Activated CD4-positive, CD25-positive, alpha-beta regulatory T cell (primary cell): Measurements from ENCODE around the gene TOX3.

ENCODE experiments used
- DNase-seq, 4 experiments: peaks; one replicate each; lab custom pipeline; 2025; lab: John Stamatoyannopoulos, UW

The TOX3 gene

DNA sequence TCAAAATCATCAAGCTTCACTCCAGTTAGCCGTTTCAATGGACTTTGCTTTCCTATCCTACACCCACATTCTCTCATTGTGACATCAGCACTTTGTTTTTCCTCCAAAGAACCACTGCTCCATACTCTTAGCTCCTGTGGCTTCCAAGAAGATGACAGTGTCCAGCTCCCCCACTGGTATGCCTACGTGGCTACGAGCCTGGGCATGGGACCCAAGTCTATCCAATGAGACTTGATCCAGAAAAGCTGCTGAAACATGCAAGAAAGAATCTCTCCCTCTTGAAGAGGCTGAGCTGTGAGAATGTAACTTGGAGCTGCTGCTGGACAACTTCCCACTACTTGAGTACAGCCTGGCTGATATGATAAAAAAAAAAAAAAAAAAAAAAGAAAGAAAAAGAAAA, 9.4 kb downstream of the TOX3 start:
- DNase-seq = no peak

- no peak for DNase-seq
These were observed 11.9 kb downstream of the TOX3 start for GRCh38 chr16:52535076-52535475.

GRCh38 chr16:52533296-52533695, 13.6 kb downstream of the TOX3 start:
- DNase-seq = no peak

DNA sequence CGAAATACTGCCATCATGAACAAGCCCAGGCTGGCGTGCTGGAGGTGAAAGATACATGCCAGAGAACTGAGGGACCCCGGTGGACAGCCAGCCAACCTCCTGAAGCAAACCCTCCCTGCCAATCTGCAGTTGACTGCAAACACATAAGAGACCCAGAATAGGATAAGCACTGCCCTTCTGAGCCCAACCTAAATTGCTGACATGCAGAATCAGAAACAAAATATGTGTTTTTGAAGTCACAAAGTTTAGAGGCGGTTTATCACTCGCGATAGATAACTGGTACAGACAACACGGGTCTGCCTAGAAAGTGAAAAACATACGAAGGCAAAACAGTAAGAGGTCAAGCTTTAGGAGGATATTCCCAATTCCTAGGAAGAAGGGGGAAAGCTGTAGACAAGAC, 14.6 kb downstream of the TOX3 start:
- DNase-seq = no peak

- DNase-seq = no peak
These were observed 17.7 kb downstream of the TOX3 start for GRCh38 chr16:52529226-52529625.

DNA sequence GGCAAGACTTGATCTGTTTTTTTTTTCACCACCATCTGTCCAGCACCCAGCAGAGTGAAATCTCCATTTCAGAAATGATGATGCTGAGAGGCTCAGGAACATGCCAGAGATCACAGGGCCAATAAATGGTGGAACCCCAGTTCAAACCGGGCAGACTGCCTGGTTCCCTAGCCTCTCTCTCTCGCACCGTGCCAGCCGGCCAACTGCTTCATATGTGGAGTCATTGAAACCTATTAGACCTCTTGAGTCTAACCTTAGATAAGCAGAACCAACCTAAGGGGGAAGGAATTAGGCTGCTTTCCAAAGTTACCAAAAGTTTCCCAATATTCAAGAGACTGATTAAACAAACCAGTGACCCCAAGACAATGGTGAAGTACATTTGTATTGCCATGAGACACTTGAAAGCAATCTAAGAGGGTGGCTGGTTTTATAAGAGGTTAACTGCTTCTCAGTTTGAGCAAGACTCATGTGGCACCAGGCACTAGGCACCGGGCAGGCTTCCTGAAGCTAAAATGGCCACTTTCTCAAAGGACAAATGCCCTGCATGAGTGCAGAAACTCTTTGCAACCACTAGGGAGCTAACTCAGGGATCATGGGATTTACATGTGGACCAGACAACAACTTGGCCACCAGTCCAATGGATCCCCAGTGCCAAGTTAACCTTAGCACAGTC, 18.4 kb downstream of the TOX3 start:
- no peak for DNase-seq

DNA sequence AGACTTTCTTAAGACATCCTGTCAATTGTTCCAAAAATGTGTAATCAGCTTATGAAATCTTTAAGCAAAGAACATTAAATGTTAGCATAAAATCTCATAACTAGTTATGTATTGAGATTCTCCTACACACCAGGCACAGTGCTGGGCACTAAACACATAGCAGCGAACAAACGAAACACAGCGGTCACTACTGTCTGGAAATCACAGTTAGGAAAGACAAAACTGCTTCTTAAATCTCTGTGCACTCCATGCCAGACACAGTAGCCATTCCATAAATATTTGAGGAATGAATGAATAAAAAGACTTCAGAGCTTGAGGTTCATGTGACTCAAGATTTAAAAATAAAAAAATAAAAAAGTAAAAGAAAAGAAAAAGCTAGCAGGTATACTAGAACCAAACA, 20.1 kb downstream of the TOX3 start:
- no peak for DNase-seq

DNA sequence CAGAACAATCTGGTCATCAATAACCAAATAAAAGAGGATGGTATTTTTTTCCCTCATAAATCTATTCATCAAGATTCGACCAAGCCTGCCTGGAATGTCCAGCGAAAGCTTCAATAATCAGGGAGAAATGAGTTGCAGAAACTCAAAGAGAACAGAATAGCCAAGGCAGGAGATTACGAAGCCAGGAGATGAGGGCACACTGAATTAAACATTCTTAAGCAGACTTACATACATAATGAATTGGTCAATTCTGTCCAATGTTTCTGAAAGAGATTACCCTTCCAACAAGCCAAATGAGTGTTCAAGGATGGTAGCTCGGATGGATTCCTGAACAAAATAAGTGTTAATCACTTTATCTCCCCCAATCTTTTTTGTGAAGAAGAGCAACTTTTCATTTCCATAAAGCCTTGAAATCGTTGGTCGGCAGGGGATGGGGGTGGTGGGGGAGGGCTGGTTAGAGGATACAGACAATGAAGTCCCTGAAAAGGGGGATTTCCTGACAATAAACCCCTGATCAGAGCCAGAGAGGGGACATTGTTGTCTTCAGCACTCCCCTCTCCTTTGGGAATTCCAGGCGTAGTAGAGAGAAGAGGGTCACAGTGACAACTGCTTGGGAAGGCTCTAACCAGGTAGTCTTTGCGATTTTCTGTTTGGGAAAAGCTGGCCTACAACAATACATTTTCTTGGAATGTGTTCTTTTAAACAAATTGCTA, 20.7 kb downstream of the TOX3 start:
- no peak for DNase-seq

GRCh38 chr16:52521570-52521969, 25.4 kb downstream of the TOX3 start:
- no peak for DNase-seq

- no peak for DNase-seq
These were observed 28.1 kb downstream of the TOX3 start for GRCh38 chr16:52518884-52519283.

- no peak for DNase-seq
These were observed 31.8 kb downstream of the TOX3 start for GRCh38 chr16:52515068-52515671.

DNA sequence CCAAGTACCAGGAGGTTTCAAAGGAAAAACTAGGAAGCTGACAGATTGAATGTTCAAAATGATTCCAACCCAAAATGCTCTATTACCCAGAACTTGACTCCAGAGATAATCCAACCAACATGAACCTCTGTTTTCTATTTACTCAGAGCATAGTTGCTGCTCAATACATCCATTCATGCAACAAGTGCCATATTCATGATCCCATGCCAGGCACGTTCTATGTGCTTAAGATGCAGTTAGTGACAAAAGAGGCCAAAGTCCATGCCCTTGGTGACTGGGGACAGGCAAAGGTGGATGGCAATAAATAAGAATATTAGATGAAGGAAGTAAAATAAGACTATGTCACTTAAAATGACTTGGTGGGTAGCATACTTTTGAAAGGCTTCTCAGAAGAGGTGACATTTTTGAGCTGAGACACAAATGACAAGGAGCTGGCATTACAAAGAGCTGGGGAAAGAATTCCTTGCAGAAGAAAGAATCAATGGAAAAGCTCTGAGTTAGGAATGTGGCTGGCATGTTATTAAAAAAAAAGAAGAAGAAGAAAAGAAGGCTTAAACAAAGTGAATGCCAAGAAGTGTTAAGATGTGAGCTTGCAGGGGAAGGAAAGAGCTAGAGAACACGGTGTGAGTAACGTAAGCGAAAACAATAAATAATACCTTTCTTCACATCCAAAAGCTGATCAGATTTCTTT, 34.5 kb downstream of the TOX3 start:
- DNase-seq = no peak

DNA sequence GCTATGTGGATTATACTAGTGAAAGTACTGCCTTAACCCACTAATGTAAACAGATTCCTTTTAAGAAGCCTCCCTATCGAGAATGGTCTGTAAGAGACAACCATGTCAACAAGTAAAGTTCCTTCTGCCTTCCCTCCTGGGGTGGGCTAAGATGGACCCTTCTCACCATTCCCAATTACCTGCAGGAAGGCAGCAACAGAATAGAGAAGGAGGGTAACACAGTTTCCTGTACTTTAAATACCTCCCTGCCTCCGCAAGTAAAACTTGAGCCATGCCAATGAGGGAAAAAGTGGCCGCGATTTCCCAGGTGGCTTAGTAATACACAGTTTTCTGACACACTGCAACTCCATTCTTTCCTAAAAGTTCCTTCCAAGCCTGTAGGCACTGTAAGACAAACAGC, 45.2 kb downstream of the TOX3 start:
- DNase-seq = no peak

DNA sequence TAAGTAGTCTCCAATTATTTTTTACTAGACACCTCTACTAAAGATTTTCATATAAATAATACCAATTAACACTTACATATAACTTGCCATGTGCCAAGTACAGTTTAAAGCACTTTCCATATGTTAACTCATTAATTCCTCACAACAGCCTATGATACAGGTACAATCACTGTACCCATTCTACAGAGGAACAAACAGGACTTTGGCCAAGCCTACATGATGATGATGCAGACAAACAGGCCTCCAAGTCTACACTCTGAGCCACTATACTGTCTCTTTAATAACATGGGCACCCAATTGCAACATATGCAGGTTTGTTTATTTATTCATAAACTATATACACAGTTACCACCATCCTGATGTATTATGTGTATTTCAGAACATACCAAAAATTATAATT, 46.0 kb downstream of the TOX3 start:
- no peak for DNase-seq

GRCh38 chr16:52499060-52499440, 47.9 kb downstream of the TOX3 start:
- no peak for DNase-seq

DNA sequence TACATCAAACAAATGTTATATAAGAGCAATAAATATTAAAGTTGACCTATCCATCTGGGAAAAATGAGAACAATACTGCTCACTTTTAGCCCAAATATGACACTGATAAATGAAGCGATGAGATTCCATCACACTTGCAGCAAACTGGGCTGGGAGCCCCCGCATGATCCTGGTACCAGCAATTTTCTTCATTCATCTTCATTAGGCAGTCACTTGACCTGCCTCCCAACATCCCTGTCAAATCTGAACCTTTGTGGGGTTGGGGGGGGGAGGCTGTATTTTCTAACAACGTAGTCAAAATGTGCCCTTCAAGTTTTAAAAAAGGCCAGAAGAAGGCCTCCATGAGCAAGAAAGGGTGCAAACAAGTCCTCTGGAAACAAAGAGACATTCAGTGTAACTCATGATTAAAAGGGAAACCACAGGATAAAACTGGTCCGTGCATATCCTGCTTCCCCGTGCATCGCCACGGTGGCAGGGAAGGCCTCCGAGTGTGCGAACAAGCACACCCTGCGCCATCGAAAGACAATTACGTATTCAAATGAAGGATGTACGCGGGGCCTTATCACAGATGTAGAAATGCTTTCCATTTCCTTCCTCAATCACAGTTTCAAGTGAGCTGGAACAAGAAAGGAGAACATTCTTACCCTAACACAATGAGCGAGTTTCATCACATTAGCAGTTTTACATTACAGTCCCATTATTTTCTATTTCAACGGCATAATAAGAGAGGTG, 48.4 kb downstream of the TOX3 start:
- no peak for DNase-seq

DNA sequence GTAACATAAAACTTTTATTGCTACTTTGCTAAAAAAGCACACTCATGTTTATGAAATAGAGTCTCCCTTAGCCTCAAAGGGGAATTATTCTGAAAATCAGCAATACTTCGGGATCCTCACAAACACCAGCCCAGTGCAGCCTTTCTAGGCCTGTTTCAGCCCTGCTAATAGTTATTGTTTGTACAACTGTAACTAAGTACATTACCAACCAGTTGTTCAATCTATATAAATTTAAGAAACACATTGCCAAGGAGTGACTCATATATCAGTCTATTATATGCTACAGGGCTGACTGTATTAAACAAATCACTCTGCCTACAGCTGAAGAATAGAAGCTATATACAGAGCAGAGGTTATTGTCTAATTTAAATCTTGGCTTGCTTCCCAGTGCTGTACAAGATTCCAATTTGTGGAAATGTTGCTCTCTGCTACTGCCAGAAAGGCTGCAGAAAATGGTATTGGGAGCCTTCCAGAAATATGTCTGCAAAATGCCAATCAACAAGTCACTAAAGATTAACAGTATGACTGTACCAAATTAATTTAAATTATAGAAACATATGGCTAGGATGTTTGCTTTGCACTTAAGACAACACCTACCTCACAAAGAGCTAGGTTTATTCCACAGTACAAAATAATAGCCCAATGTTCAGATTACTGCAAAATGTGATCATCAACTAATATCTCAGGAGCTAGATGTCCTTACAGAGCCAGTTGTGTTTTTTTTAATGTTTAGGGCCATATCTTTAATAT, 49.7 kb downstream of the TOX3 start:
- no peak for DNase-seq

DNA sequence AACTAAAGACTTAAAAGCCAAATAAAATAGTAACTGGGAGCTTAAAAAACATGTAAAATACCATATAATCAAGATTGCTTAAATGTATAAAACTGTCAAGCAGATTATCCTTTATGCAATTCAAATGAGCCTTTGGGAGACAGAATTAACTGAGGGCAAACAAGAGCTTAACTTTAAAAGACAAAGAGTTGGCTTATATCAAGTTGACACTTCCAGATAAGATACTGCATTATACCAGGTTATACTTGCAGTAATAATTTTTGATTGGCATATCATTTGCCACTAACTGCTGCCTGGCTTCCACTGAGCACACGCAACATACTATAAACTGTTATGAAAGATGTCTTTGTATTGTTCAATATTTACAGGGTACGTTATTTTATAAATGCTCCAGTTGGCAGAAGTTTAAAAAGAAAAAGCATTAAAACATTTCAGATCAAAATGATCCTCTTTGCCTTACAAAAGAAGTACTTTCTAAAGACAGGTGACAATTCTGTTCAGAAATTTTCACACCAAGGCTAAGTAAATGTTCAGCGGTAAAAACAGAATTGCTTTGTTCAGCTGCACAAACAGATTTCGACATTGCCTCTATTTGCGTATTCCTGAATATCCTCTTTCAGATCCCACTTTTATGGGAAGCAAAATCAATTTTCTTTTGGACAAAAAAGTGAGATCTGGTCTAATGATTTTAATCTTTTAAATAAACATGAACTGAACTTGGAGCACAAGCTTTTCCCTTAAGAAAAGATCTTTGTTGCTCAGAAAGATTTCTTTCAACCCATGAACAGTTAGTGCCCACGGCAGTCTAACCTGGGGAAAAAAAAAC, 50.7 kb downstream of the TOX3 start:
- DNase-seq = no peak

- DNase-seq = no peak
These were observed 52.3 kb downstream of the TOX3 start for GRCh38 chr16:52494621-52495020.

DNA sequence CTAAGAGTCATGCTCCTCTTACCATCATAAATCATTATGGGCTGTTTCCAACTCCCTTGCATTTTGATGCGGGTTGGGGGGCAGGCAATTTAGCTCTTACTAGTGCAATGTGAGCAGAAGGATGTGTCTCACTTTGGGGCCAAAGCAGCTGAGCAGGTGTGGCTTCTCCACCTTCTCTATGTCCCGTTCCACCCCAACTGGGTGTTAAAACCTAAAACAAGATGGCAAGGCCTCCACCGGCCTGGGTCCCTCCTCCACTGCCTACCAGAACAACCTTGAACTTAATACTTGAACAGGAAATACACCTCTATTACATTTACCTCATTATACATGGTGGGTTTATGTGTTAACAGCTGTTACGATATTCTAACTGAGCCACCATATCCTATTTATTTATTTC, 52.8 kb downstream of the TOX3 start:
- no peak for DNase-seq
